ENCODE results near the gene ILDR1. TPM values are rescaled to one million over a fixed set of nuclear protein-coding genes. Genes with fewer than 3 reads are reported as not detected.

The ILDR1 gene
- polyA plus RNA-seq, 1 experiment, result not detected

DNA sequence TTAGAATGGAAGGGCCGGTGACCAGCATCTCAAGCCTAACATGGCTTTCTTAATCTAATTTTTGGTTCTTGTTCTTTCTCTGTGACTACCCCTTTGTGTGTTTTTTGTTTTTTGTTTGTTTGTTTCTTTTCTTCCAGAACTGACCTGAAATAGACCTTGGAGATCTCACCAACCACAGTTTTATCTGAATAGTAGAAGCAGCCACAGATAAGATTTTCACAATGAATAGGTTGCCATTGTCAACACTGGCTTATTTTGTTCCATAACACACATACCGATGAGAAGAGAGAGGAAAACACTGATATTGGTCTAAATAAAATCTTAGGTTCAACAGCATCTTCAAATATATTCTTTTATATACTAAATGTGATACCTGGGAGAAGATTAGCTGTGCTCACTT, 11.5 kb downstream of the ILDR1 start:
- POLR2A ChIA-PET, result no interaction called here
- peaks cover 3% of the 10 kb centered on the region for H3K27me3 ChIP-seq (ENCODE audit: control insufficient read depth, insufficient read depth, low read length)
- CTCF ChIA-PET, result interaction anchor here (2.9 kb wide), 1 partner anchor 15 kb away, joined by 9 read pairs; no protein-coding TSS in a partner anchor
- TF ChIP-seq, protein P1, sequence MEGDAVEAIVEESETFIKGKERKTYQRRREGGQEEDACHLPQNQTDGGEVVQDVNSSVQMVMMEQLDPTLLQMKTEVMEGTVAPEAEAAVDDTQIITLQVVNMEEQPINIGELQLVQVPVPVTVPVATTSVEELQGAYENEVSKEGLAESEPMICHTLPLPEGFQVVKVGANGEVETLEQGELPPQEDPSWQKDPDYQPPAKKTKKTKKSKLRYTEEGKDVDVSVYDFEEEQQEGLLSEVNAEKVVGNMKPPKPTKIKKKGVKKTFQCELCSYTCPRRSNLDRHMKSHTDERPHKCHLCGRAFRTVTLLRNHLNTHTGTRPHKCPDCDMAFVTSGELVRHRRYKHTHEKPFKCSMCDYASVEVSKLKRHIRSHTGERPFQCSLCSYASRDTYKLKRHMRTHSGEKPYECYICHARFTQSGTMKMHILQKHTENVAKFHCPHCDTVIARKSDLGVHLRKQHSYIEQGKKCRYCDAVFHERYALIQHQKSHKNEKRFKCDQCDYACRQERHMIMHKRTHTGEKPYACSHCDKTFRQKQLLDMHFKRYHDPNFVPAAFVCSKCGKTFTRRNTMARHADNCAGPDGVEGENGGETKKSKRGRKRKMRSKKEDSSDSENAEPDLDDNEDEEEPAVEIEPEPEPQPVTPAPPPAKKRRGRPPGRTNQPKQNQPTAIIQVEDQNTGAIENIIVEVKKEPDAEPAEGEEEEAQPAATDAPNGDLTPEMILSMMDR (IDR thresholded peaks at IDR 0.05; ENCODE audit: insufficient read depth, low read depth, low read length), result no peak
- H3K4me3 ChIP-seq (ENCODE audit: low read depth, low read length), result no peak overlapping the region
- DNase-seq (ENCODE audit: low read depth), result no peak
- H3K36me3 ChIP-seq (ENCODE audit: control insufficient read depth, insufficient read depth, low read length), result no peaks in the 10 kb centered on the region

- ChIA-PET POLR2A (no interaction called here), CTCF (no interaction called here)
- peaks cover 3% of the 10 kb centered on the region for H3K27me3 ChIP-seq (ENCODE audit: control insufficient read depth, insufficient read depth, low read length)
- no peaks in the 10 kb centered on the region for H3K36me3 ChIP-seq (ENCODE audit: control insufficient read depth, insufficient read depth, low read length)
- TF ChIP-seq, protein P1 (IDR thresholded peaks at IDR 0.05; ENCODE audit: insufficient read depth, low read depth, low read length), result no peak
- no peak for DNase-seq (ENCODE audit: low read depth)
- H3K4me3 ChIP-seq (ENCODE audit: low read depth, low read length), result no peak overlapping the region
Observed at GRCh38 chr3:122008166-122008565, 13.9 kb downstream of the ILDR1 start.

- no peaks in the 10 kb centered on the region for H3K36me3 ChIP-seq (ENCODE audit: control insufficient read depth, insufficient read depth, low read length)
- ChIA-PET POLR2A (no interaction called here), CTCF (interaction anchor here (0.6 kb wide), 1 partner anchor 10 kb away, joined by 3 read pairs; no protein-coding TSS in a partner anchor)
- H3K4me3 ChIP-seq (ENCODE audit: low read depth, low read length), result no peak overlapping the region
- DNase-seq (ENCODE audit: low read depth), result no peak
- H3K27me3 ChIP-seq (ENCODE audit: control insufficient read depth, insufficient read depth, low read length), result peaks cover 3% of the 10 kb centered on the region
- TF ChIP-seq, protein P1 (IDR thresholded peaks at IDR 0.05; ENCODE audit: insufficient read depth, low read depth, low read length), result no peak
Observed at GRCh38 chr3:122006267-122006666, 15.8 kb downstream of the ILDR1 start.

GRCh38 chr3:122004991-122005565, 17.0 kb downstream of the ILDR1 start:
- no peaks in the 10 kb centered on the region for H3K36me3 ChIP-seq (ENCODE audit: control insufficient read depth, insufficient read depth, low read length)
- no peak overlapping the region for H3K4me3 ChIP-seq (ENCODE audit: low read depth, low read length)
- POLR2A ChIA-PET, result no interaction called here
- TF ChIP-seq, protein P1 (IDR thresholded peaks at IDR 0.05; ENCODE audit: insufficient read depth, low read depth, low read length), result no peak
- peaks cover 3% of the 10 kb centered on the region for H3K27me3 ChIP-seq (ENCODE audit: control insufficient read depth, insufficient read depth, low read length)
- CTCF ChIA-PET, result interaction anchor here (1.5 kb wide), 1 partner anchor 9 kb away, joined by 5 read pairs; no protein-coding TSS in a partner anchor
- DNase-seq (ENCODE audit: low read depth), result no peak

- POLR2A ChIA-PET, result no interaction called here
- CTCF ChIA-PET, result interaction anchor here (1.5 kb wide), 1 partner anchor 8 kb away, joined by 5 read pairs; no protein-coding TSS in a partner anchor
- TF ChIP-seq, protein P1 (IDR thresholded peaks at IDR 0.05; ENCODE audit: insufficient read depth, low read depth, low read length), result no peak
- no peak overlapping the region for H3K4me3 ChIP-seq (ENCODE audit: low read depth, low read length)
- peaks cover 3% of the 10 kb centered on the region for H3K27me3 ChIP-seq (ENCODE audit: control insufficient read depth, insufficient read depth, low read length)
- no peak for DNase-seq (ENCODE audit: low read depth)
- no peaks in the 10 kb centered on the region for H3K36me3 ChIP-seq (ENCODE audit: control insufficient read depth, insufficient read depth, low read length)
Observed at GRCh38 chr3:122004107-122004506, 17.9 kb downstream of the ILDR1 start.
